B cell (primary cell): ENCODE measurements around the gene TSKS.

Source experiments
- EZH2 ChIP-seq: IDR thresholded peaks from 2 replicates; pipeline ENCODE4 v1.6.1; 2012; ENCODE audit warnings: borderline replicate concordance, low read depth, mild to moderate bottlenecking, moderate library complexity, low read length; ENCODE audit not compliant: insufficient read depth, poor library complexity, severe bottlenecking
- TF ChIP-seq, protein P1 (sequence below): fragments of 200-600 bp; IDR thresholded peaks from one replicate; pipeline ENCODE4 v1.8.0; 2022; ENCODE audit warnings: antibody characterized with exemption, mild to moderate bottlenecking

DNA sequence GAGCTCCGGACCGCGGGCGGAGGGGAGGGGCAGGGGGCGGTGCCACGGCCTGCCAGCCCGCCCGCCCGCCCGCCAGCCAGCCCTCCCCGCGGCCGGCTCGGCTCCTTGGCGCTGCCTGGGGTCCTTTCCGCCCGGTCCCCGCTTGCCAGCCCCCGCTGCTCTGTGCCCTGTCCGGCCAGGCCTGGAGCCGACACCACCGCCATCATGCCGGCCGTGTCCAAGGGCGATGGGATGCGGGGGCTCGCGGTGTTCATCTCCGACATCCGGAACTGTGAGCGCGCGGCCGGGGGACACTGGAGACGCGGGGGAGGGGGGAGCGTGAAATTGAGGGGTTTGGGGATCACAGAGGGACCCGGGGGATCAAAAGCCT is 3.8 kb upstream of the TSKS start, which contains the start of gene AP2A1:
- TF ChIP-seq, protein P1, sequence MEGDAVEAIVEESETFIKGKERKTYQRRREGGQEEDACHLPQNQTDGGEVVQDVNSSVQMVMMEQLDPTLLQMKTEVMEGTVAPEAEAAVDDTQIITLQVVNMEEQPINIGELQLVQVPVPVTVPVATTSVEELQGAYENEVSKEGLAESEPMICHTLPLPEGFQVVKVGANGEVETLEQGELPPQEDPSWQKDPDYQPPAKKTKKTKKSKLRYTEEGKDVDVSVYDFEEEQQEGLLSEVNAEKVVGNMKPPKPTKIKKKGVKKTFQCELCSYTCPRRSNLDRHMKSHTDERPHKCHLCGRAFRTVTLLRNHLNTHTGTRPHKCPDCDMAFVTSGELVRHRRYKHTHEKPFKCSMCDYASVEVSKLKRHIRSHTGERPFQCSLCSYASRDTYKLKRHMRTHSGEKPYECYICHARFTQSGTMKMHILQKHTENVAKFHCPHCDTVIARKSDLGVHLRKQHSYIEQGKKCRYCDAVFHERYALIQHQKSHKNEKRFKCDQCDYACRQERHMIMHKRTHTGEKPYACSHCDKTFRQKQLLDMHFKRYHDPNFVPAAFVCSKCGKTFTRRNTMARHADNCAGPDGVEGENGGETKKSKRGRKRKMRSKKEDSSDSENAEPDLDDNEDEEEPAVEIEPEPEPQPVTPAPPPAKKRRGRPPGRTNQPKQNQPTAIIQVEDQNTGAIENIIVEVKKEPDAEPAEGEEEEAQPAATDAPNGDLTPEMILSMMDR: no peak
- TF ChIP-seq EZH2: no peak
